ENCODE results near the gene SYT13. TPM values are rescaled to one million over a fixed set of nuclear protein-coding genes. Genes with fewer than 3 reads are reported as not detected.

SYT13 gene, protein sequence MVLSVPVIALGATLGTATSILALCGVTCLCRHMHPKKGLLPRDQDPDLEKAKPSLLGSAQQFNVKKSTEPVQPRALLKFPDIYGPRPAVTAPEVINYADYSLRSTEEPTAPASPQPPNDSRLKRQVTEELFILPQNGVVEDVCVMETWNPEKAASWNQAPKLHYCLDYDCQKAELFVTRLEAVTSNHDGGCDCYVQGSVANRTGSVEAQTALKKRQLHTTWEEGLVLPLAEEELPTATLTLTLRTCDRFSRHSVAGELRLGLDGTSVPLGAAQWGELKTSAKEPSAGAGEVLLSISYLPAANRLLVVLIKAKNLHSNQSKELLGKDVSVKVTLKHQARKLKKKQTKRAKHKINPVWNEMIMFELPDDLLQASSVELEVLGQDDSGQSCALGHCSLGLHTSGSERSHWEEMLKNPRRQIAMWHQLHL
- total RNA-seq: 0.13 and 0.32 TPM in 2 replicates

DNA sequence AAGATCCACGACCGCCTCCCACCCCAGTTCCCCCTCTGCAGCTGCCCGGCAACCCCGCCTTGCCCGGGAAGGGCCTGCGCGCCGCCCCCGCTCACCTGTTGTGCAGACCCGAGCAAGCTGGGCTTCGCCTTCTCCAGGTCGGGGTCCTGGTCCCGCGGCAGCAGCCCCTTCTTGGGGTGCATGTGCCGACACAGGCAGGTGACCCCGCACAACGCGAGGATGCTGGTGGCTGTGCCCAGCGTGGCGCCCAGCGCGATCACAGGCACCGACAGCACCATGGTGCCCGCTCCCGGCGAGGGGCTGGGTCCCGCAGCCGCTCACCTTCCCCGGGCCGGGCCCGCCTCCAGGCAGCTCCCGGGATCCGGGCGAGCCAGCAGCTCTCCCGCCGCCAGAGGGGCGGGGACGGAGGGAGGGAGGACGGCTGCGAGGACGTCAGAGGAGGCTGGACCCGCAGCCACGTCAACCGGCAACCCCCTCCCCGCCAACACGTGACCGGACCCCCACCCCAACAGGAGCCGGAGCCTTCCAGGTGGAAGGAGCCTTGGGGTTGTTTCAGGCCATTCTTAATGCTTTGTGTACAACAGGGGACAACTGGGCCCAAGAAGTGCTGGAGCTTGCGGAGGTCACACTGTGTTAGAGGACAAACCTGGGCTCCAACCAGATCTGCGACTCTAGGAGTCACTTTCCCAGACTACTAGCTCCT is at the start of gene SYT13:
Gene SYT13, minus strand, starts transcription at position 412 of the 703 bp plus-strand sequence. Its CDS starts 134 bp downstream, at position 278.

Other genes with a start within 250 kb of the SYT13 start
- 4.4 and 5.1 TPM in 2 replicates for gene PRDM11, start 139.7 kb downstream of the SYT13 start, total RNA-seq